HCT116 (cell line): Measurements from ENCODE around the gene TMEM242. TPM values are rescaled to one million over a fixed set of nuclear protein-coding genes. Genes with fewer than 3 reads are reported as not detected.

Source experiments
- ATAC-seq: fragments of 200-7000 bp; cut with Tn5 transposase; 2 replicates; pipeline ENCODE4 v1.9.1; 2020; ENCODE audit warnings: mild to moderate bottlenecking, moderate library complexity
- BruUV-seq: library from RNA; stranded (reverse); fragments of 400-500 nt; replicated peaks from 2 replicates; lab custom pipeline; 2021; lab: Mats Ljungman, UMichigan
- CTCF ChIA-PET: fragments of 300-600 bp; sonication (Branson Sonifier 250); formaldehyde crosslinking; loops from one replicate; lab custom pipeline; 2021; ENCODE audit warnings: antibody characterized with exemption; lab: Charles Lee
- POLR2A ChIA-PET: fragments of 300-600, 350-600 bp; sonication (Branson Sonifier 250); formaldehyde crosslinking; loops from one replicate; lab custom pipeline; 2021; ENCODE audit warnings: antibody characterized with exemption; lab: Charles Lee
- RAD21 ChIA-PET, 2 experiments: fragments of 300-600 bp; sonication (Branson Sonifier 250); formaldehyde crosslinking; loops; one replicate each; lab custom pipeline; 2023; ENCODE audit warnings: low total read pairs in 2 of 2; ENCODE audit not compliant: uncharacterized antibody in 2 of 2, unreplicated experiment in 2 of 2, low non-redundant PET in 1 of 2; lab: Charles Lee
- DNase-seq: peaks from one replicate; pipeline ENCODE4 v3.0.0-alpha.2; 2010; ENCODE audit warnings: low read depth, low spot score
- H2AFZ ChIP-seq: fragments of 200-600 bp; shearing (Covaris generic), sonication (generic); 2 replicates; pipeline ENCODE4 v1.6.1; 2017; ENCODE audit warnings: low read depth, mixed run types, mixed read lengths, antibody characterized with exemption, low read length; ENCODE audit not compliant: poor library complexity, severe bottlenecking
- H3K27ac ChIP-seq: 2 replicates; pipeline ENCODE4 v1.5.1; 2012; ENCODE audit warnings: low read depth, low read length
- H3K27me3 ChIP-seq: fragments of 200-600 bp; sonication (generic); 2 replicates; pipeline ENCODE4 v1.6.1; 2016; ENCODE audit warnings: mixed run types, low read length, mixed read lengths; ENCODE audit not compliant: insufficient read depth
- H3K36me3 ChIP-seq, 2 experiments: fragments of 200-500 bp in 1 of 2; fragments of 200-600 bp in 1 of 2; sonication (Bioruptor generic) in 1 of 2; sonication (generic) in 1 of 2; 2 replicates each; pipeline versions ENCODE4 v1.5.1 to v1.6.1; 2014 to 2016; ENCODE audit warnings: low read length in 2 of 2, inconsistent platforms in 1 of 2, mixed read lengths in 1 of 2, mixed run types in 1 of 2; ENCODE audit not compliant: insufficient read depth in 2 of 2, control insufficient read depth in 1 of 2
- H3K4me1 ChIP-seq, 2 experiments: fragments of 200-600 bp in 1 of 2; sonication (generic) in 1 of 2; 2 replicates each; pipeline versions ENCODE4 v1.5.1 to v1.6.1; 2012 to 2017; ENCODE audit warnings: low read length in 2 of 2, inconsistent platforms in 1 of 2, mild to moderate bottlenecking in 1 of 2, mixed read lengths in 1 of 2, mixed run types in 1 of 2, moderate library complexity in 1 of 2; ENCODE audit not compliant: insufficient read depth in 2 of 2, control insufficient read depth in 1 of 2
- H3K4me2 ChIP-seq: fragments of 200-600 bp; sonication (generic); 2 replicates; pipeline ENCODE4 v1.6.1; 2017; ENCODE audit warnings: mixed run types, low read length, mixed read lengths
- H3K4me3 ChIP-seq, 2 experiments: fragments of 200-600 bp in 1 of 2; sonication (generic) in 1 of 2; replicated peaks in 1 of 2; 2 replicates each; pipeline ENCODE4 v1.5.1; 2011 to 2016; ENCODE audit warnings: low read length in 2 of 2, control low read depth in 1 of 2, low read depth in 1 of 2, mild to moderate bottlenecking in 1 of 2, mixed read lengths in 1 of 2, mixed run types in 1 of 2
- H3K79me2 ChIP-seq: fragments of 200-600 bp; sonication (generic); 2 replicates; pipeline ENCODE4 v1.6.1; 2017; ENCODE audit warnings: mild to moderate bottlenecking, mixed run types, low read length, moderate library complexity, mixed read lengths; ENCODE audit not compliant: insufficient read depth
- H3K9ac ChIP-seq: fragments of 200-600 bp; sonication (generic); 2 replicates; pipeline ENCODE4 v1.6.1; 2016; ENCODE audit warnings: low read length, mixed read lengths
- H3K9me2 ChIP-seq: fragments of 200-600 bp; sonication (generic), shearing (Covaris generic); 2 replicates; pipeline ENCODE4 v1.6.1; 2017; ENCODE audit warnings: mixed run types, mild to moderate bottlenecking, moderate library complexity; ENCODE audit not compliant: insufficient read depth
- H3K9me3 ChIP-seq, 2 experiments: fragments of 200-500 bp in 1 of 2; fragments of 200-600 bp in 1 of 2; sonication (Bioruptor generic) in 1 of 2; sonication (generic) in 1 of 2; 2 replicates each; pipeline ENCODE4 v1.6.1; 2014 to 2017; ENCODE audit warnings: low read length in 2 of 2, mixed read lengths in 2 of 2, inconsistent platforms in 1 of 2, low read depth in 1 of 2, mild to moderate bottlenecking in 1 of 2, mixed run types in 1 of 2, moderate library complexity in 1 of 2; ENCODE audit not compliant: control insufficient read depth in 1 of 2, insufficient read depth in 1 of 2
- H4K20me1 ChIP-seq: fragments of 200-600 bp; sonication (generic), shearing (Covaris generic); 2 replicates; pipeline ENCODE4 v1.6.1; 2017; ENCODE audit warnings: mixed run types, mild to moderate bottlenecking, moderate library complexity; ENCODE audit not compliant: insufficient read depth
- EGR1 ChIP-seq: IDR thresholded peaks from 2 replicates; pipeline ENCODE4 v1.6.1; 2012; ENCODE audit warnings: low read depth
- ELF1 ChIP-seq: IDR thresholded peaks from 2 replicates; pipeline ENCODE4 v1.6.1; 2012; ENCODE audit warnings: low read depth, borderline replicate concordance
- EZH2 ChIP-seq: fragments of 200-600 bp; sonication (generic); IDR thresholded peaks from 2 replicates; pipeline ENCODE4 v1.6.1; 2017; ENCODE audit warnings: antibody characterized with exemption, mixed run types
- EZH2phosphoT487 ChIP-seq: fragments of 200-600 bp; IDR thresholded peaks from 2 replicates; pipeline ENCODE4 v1.6.1; 2018; ENCODE audit warnings: antibody characterized with exemption, borderline replicate concordance
- JUND ChIP-seq: IDR thresholded peaks from 2 replicates; pipeline ENCODE4 v1.6.1; 2012
- POLR2AphosphoS5 ChIP-seq: IDR thresholded peaks from 2 replicates; pipeline ENCODE4 v1.6.1; 2011; ENCODE audit warnings: mild to moderate bottlenecking, low read depth, low read length, moderate library complexity
- RAD21 ChIP-seq: IDR thresholded peaks from 2 replicates; pipeline ENCODE4 v1.6.1; 2012; ENCODE audit warnings: low read depth, mild to moderate bottlenecking
- SIN3A ChIP-seq: IDR thresholded peaks from 2 replicates; pipeline ENCODE4 v1.6.1; 2012; ENCODE audit warnings: low read depth
- SP1 ChIP-seq: IDR thresholded peaks from 2 replicates; pipeline ENCODE4 v1.6.1; 2012; ENCODE audit warnings: low read depth
- SRF ChIP-seq: IDR thresholded peaks from 2 replicates; pipeline ENCODE4 v1.6.1; 2012; ENCODE audit warnings: low read depth
- TCF7L2 ChIP-seq: IDR thresholded peaks from 2 replicates; pipeline ENCODE4 v1.7.0; 2011; ENCODE audit warnings: borderline replicate concordance, inconsistent platforms; ENCODE audit not compliant: insufficient read depth, insufficient read length; ENCODE audit errors: extremely low read depth
- YY1 ChIP-seq: IDR thresholded peaks from 2 replicates; pipeline ENCODE4 v1.6.1; 2011; ENCODE audit warnings: low read length, low read depth, moderate library complexity, mild to moderate bottlenecking; ENCODE audit not compliant: insufficient replicate concordance; ENCODE audit errors: extremely low read depth
- ZBTB33 ChIP-seq: IDR thresholded peaks from 2 replicates; pipeline ENCODE4 v1.6.1; 2011; ENCODE audit warnings: mild to moderate bottlenecking, low read length, moderate library complexity; ENCODE audit not compliant: insufficient replicate concordance; ENCODE audit errors: extremely low read depth
- ZNF274 ChIP-seq: fragments of 200-500 bp; sonication (Bioruptor generic); IDR thresholded peaks from 2 replicates; pipeline ENCODE4 v1.6.1; 2014; ENCODE audit warnings: mild to moderate bottlenecking, low read depth, low read length, inconsistent platforms
- intact Hi-C: fragments of 100-400 bp; cut with micrococcal nuclease; formaldehyde crosslinking; loops from 2 replicates; pipeline ENCODE4 v1.10.0; 2022
- total RNA-seq: library from RNA; stranded (reverse); gene quantifications from one replicate; pipeline ENCODE4 v1.2.1, GENCODE V29; 2021; ENCODE audit not compliant: unreplicated experiment

TMEM242 gene
- total RNA-seq, 1 experiment from 2014 or later, result 11.6 TPM

- H4K20me1 ChIP-seq, result no peaks in the 10 kb centered on the region
- H3K4me1 ChIP-seq, result no peaks in the 10 kb centered on the region
- BruUV-seq, result no TSS peak
Measured at GRCh38 chr6:157289764-157290163, 33.6 kb downstream of the TMEM242 start.

More at GRCh38 chr6:157289764-157290163, 33.6 kb downstream of the TMEM242 start:
- intact Hi-C loops, result no loop called here
- Histone ChIP-seq H3K9ac (no peak overlapping the region), H3K4me3 (no peak overlapping the region), H3K9me2 (no peaks in the 10 kb centered on the region), H2AFZ (no peak overlapping the region), H3K9me3 (no peaks in the 10 kb centered on the region), H3K36me3 (0 out of 4 replicates have a peak, but pooled peaks cover 0 to 2% of the 10 kb centered on the region in 2 experiments), H3K27me3 (no peaks in the 10 kb centered on the region), H3K4me2 (no peak overlapping the region), H3K79me2 (no peaks in the 10 kb centered on the region), H3K27ac (no peak overlapping the region)
- TF ChIP-seq ELF1, result no peak
- TF ChIP-seq RAD21, result no peak
- TF ChIP-seq EZH2, result no peak
- TF ChIP-seq SP1, result no peak
- no peak for TF ChIP-seq SIN3A
- no peak for TF ChIP-seq TCF7L2
- no peak for TF ChIP-seq POLR2AphosphoS5
- TF ChIP-seq YY1, result no peak
- no peak for TF ChIP-seq EZH2phosphoT487
- no peak for TF ChIP-seq SRF
- no peak for TF ChIP-seq EGR1
- TF ChIP-seq JUND, result no peak
- no peak for TF ChIP-seq ZBTB33
- no peak for TF ChIP-seq ZNF274
- POLR2A ChIA-PET, result no interaction called here
- RAD21 ChIA-PET, result no interaction called here
- DNase-seq (no peak), ATAC-seq (no peak)
- CTCF ChIA-PET, result interaction anchor here (1.4 kb wide), 1 partner anchor 9 kb away, joined by 3 read pairs; no protein-coding TSS in a partner anchor
